Measurements from ENCODE around the gene PRKCZ. TPM values are rescaled to one million over a fixed set of nuclear protein-coding genes. Genes with fewer than 3 reads are reported as not detected.

The PRKCZ gene
- total RNA-seq, 1 donor from 2014 or later, result 120 TPM

DNA sequence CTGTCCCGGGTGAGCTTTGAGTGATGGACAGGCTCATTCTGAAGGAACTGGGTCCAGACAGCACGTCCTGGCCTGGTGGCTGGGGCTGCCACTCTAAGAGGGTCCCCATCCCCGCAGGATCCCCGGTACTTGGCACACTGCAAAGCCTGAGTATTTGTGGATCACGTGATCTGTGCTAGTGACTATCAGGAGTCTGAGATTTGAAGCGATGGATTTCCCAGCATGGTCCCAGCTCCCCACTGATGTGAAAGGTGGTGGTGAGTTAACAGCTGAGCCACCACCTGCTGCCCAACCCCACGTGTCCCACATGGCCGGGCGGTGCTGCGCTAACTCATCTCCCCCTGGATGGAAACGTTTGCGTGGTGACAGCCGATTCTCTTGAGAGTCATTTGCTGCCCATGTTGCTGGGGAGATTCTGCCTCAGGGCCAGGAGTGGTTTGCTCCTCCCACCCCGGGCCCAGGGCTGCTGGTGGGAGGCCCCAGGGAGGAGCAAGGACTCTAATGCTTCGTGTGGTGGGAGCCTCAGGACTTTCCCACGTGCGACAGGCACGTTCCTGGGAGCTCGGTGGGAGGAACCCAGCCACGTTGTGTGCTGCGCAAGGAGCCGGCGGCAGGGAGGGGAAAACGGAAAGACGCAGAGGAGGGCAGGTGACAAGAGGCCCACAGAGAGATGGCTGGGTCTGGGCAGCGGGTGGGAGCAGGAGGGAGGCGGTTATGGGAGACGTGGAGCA is 129.2 kb downstream of the PRKCZ start:
- TF ChIP-seq, protein P1, sequence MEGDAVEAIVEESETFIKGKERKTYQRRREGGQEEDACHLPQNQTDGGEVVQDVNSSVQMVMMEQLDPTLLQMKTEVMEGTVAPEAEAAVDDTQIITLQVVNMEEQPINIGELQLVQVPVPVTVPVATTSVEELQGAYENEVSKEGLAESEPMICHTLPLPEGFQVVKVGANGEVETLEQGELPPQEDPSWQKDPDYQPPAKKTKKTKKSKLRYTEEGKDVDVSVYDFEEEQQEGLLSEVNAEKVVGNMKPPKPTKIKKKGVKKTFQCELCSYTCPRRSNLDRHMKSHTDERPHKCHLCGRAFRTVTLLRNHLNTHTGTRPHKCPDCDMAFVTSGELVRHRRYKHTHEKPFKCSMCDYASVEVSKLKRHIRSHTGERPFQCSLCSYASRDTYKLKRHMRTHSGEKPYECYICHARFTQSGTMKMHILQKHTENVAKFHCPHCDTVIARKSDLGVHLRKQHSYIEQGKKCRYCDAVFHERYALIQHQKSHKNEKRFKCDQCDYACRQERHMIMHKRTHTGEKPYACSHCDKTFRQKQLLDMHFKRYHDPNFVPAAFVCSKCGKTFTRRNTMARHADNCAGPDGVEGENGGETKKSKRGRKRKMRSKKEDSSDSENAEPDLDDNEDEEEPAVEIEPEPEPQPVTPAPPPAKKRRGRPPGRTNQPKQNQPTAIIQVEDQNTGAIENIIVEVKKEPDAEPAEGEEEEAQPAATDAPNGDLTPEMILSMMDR (IDR thresholded peaks at IDR 0.05; ENCODE audit: partially characterized antibody, unreplicated experiment), result no peak
- DNase-seq, result peak; percentile 75
- peaks cover 9% of the 10 kb centered on the region for H3K36me3 Mint-ChIP-seq (ENCODE audit: unreplicated experiment)
- H3K9me3 Mint-ChIP-seq (ENCODE audit: unreplicated experiment), result peaks cover 23% of the 10 kb centered on the region
- H3K4me1 Mint-ChIP-seq (ENCODE audit: low read depth, unreplicated experiment), result peaks cover 25% of the 10 kb centered on the region
- peak overlapping the region; percentile 74 for H3K4me3 Mint-ChIP-seq (ENCODE audit: unreplicated experiment)
- peaks cover 13% of the 10 kb centered on the region for H3K27me3 Mint-ChIP-seq (ENCODE audit: unreplicated experiment)
- peak overlapping the region; percentile 91 for H3K27ac Mint-ChIP-seq (ENCODE audit: unreplicated experiment)

- TF ChIP-seq, protein P1 (IDR thresholded peaks at IDR 0.05; ENCODE audit: partially characterized antibody, unreplicated experiment), result no peak
- Mint-ChIP-seq H3K4me1 (ENCODE audit: low read depth, unreplicated experiment) (peaks cover 27% of the 10 kb centered on the region), H3K4me3 (ENCODE audit: unreplicated experiment) (peak overlapping the region; percentile 42), H3K9me3 (ENCODE audit: unreplicated experiment) (peaks cover 23% of the 10 kb centered on the region), H3K27me3 (ENCODE audit: unreplicated experiment) (peaks cover 17% of the 10 kb centered on the region), H3K36me3 (ENCODE audit: unreplicated experiment) (peaks cover 4% of the 10 kb centered on the region), H3K27ac (ENCODE audit: unreplicated experiment) (peak overlapping the region; percentile 91)
- DNase-seq, result no peak
Observed at GRCh38 chr1:2180297-2181245, 130.4 kb downstream of the PRKCZ start.

DNA sequence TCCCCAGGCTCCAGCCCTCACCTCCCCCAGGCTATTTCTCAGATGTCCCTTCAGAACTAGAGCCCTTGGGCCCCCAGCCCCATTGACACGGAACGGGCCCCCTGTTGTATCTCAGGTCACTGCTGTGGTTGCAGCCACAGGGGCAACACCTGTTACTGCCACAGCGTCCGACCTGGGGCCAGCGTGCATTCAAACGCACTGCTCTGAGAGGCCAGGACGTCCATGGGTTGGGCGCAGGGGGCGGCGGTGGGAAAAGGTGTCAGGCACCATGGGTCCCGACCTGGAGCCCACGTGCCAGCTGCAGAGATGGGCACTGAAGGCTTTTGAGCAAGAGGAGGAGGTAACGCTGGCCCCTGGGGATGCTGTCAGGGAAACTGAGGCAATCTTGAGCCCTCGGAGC is 131.1 kb downstream of the PRKCZ start:
- DNase-seq, result no peak
- peaks cover 17% of the 10 kb centered on the region for H3K27me3 Mint-ChIP-seq (ENCODE audit: unreplicated experiment)
- H3K36me3 Mint-ChIP-seq (ENCODE audit: unreplicated experiment), result peaks cover 4% of the 10 kb centered on the region
- TF ChIP-seq, protein P1 (IDR thresholded peaks at IDR 0.05; ENCODE audit: partially characterized antibody, unreplicated experiment), result no peak
- H3K4me1 Mint-ChIP-seq (ENCODE audit: low read depth, unreplicated experiment), result peaks cover 28% of the 10 kb centered on the region
- H3K4me3 Mint-ChIP-seq (ENCODE audit: unreplicated experiment), result no peak overlapping the region
- peaks cover 23% of the 10 kb centered on the region for H3K9me3 Mint-ChIP-seq (ENCODE audit: unreplicated experiment)
- no peak overlapping the region for H3K27ac Mint-ChIP-seq (ENCODE audit: unreplicated experiment)

- TF ChIP-seq, protein P1 (IDR thresholded peaks at IDR 0.05; ENCODE audit: partially characterized antibody, unreplicated experiment), result no peak
- DNase-seq, result no peak
- Mint-ChIP-seq H3K27me3 (ENCODE audit: unreplicated experiment) (peaks cover 17% of the 10 kb centered on the region), H3K4me3 (ENCODE audit: unreplicated experiment) (no peak overlapping the region), H3K4me1 (ENCODE audit: low read depth, unreplicated experiment) (peaks cover 31% of the 10 kb centered on the region), H3K9me3 (ENCODE audit: unreplicated experiment) (peaks cover 23% of the 10 kb centered on the region), H3K36me3 (ENCODE audit: unreplicated experiment) (peaks cover 4% of the 10 kb centered on the region), H3K27ac (ENCODE audit: unreplicated experiment) (no peak overlapping the region)
Observed at GRCh38 chr1:2181752-2182151, 131.5 kb downstream of the PRKCZ start.

Data from glutamatergic neuron (in vitro differentiated cells).